Lower lobe of right lung (tissue), 2 donors: ENCODE results near the gene RNF31. TPM values are rescaled to one million over a fixed set of nuclear protein-coding genes. Genes with fewer than 3 reads are reported as not detected.
"Not testable (repeated sequence)": the region's sequence is repeated elsewhere in the genome, so short reads cannot be mapped to it uniquely, and the experiment has no call there.

ENCODE experiments used
- ATAC-seq, 2 donors: fragments of 200-7000 bp; cut with Tn5 transposase; one replicate each; pipeline ENCODE4 v1.9.1; 2020 to 2022; ENCODE audit warnings: mild to moderate bottlenecking in 2 of 2, moderate library complexity in 2 of 2
- DNase-seq: peaks from one replicate; pipeline ENCODE4 v3.0.0-alpha.2; 2020
- H3K27ac ChIP-seq: fragments of 200-600 bp; one replicate; pipeline ENCODE4 v1.8.0; 2022
- H3K27me3 ChIP-seq: fragments of 200-600 bp; one replicate; pipeline ENCODE4 v1.8.0; 2022; ENCODE audit warnings: low read depth
- H3K36me3 ChIP-seq: fragments of 200-600 bp; one replicate; pipeline ENCODE4 v1.8.0; 2022; ENCODE audit warnings: mild to moderate bottlenecking
- H3K4me1 ChIP-seq: fragments of 200-600 bp; one replicate; pipeline ENCODE4 v1.8.0; 2022
- H3K4me3 ChIP-seq: fragments of 200-600 bp; one replicate; pipeline ENCODE4 v1.8.0; 2022; ENCODE audit warnings: mild to moderate bottlenecking
- H3K9me3 ChIP-seq: fragments of 200-600 bp; one replicate; pipeline ENCODE4 v1.8.0; 2022
- CTCF ChIP-seq: fragments of 200-600 bp; IDR thresholded peaks from one replicate; pipeline ENCODE4 v1.8.0; 2022; ENCODE audit warnings: antibody characterized with exemption, mild to moderate bottlenecking
- intact Hi-C: fragments of 100-400 bp; cut with DNase I; formaldehyde crosslinking; loops from one replicate; pipeline ENCODE4 v1.11.0; 2022
- total RNA-seq: library from RNA; stranded (reverse); fragmentation: NEBNext Ultra II Directional; extraction: Animal tissue kit (Norgen Biotek cat#: 25700); gene quantifications from one replicate; pipeline ENCODE4 v1.2.1, GENCODE V29; 2021
- donor health status: DM: no; HTN: yes; CAD: no; lungs with severe emphysema.

Gene RNF31
- total RNA-seq, 1 donor from 2014 or later, result 67.3 TPM

GRCh38 chr14:24198814-24199524 is 51.7 kb downstream of the RNF31 start:
- Histone ChIP-seq H3K9me3 (no peaks in the 10 kb centered on the region), H3K4me1 (peaks cover 27% of the 10 kb centered on the region), H3K36me3 (peaks cover 19% of the 10 kb centered on the region), H3K4me3 (no peak overlapping the region), H3K27me3 (no peaks in the 10 kb centered on the region), H3K27ac (no peak overlapping the region)
- TF ChIP-seq CTCF, result no peak
- DNase-seq (no peak), ATAC-seq (no peak)
- intact Hi-C loops, result no loop called here

- H3K9me3 ChIP-seq, intact Hi-C loops, ATAC-seq, H3K27ac ChIP-seq, H3K4me3 ChIP-seq, DNase-seq, H3K27me3 ChIP-seq, H3K4me1 ChIP-seq: not testable (repeated sequence)
- peaks cover 50% of the 10 kb centered on the region for H3K36me3 ChIP-seq
These were observed 55.2 kb downstream of the RNF31 start for GRCh38 chr14:24202538-24202937.

DNA sequence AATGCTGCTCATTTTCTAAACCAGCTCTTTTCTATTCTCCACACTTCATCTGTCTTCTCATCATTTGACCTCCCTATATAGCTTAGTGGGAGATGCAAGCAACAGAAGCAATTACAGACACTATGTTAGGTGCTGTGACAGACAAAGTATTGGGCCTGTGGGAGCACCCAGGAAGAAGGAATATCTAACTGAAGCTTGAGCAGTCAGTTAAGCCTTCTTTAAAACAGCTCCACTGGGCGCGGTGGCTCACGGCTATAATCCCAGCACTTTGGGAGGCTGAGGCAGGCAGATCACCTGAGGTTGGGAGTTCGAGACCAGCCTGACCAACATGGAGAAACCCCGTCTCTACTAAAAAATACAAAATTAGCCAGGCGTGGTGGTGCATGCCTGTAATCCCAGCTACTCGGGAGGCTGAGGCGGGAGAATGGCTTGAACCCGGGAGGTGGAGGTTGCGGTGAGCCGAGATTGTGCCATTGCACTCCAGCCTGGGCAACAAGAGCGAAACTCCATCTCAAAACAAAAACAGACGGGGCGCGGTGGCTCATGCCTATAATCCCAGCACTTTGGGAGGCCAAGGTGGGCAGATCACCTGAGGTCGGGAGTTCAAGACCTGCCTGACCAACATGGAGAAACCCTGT is 56.1 kb downstream of the RNF31 start:
- peaks cover 58% of the 10 kb centered on the region for H3K36me3 ChIP-seq
- ATAC-seq, intact Hi-C loops: not testable (repeated sequence)

GRCh38 chr14:24204163-24205146 is 57.2 kb downstream of the RNF31 start:
- DNase-seq, result no peak
- no peak for ATAC-seq
- Histone ChIP-seq H3K4me3 (no peak overlapping the region), H3K9me3 (no peaks in the 10 kb centered on the region), H3K36me3 (peaks cover 61% of the 10 kb centered on the region), H3K27ac (no peak overlapping the region), H3K4me1 (no peaks in the 10 kb centered on the region), H3K27me3 (no peaks in the 10 kb centered on the region)
- TF ChIP-seq CTCF, result no peak
- intact Hi-C loops, result no loop called here

More for the DNA sequence above, 56.1 kb downstream of the RNF31 start:
- DNase-seq, H3K4me3 ChIP-seq, H3K27me3 ChIP-seq, H3K27ac ChIP-seq, H3K4me1 ChIP-seq, H3K9me3 ChIP-seq: not testable (repeated sequence)

DNA sequence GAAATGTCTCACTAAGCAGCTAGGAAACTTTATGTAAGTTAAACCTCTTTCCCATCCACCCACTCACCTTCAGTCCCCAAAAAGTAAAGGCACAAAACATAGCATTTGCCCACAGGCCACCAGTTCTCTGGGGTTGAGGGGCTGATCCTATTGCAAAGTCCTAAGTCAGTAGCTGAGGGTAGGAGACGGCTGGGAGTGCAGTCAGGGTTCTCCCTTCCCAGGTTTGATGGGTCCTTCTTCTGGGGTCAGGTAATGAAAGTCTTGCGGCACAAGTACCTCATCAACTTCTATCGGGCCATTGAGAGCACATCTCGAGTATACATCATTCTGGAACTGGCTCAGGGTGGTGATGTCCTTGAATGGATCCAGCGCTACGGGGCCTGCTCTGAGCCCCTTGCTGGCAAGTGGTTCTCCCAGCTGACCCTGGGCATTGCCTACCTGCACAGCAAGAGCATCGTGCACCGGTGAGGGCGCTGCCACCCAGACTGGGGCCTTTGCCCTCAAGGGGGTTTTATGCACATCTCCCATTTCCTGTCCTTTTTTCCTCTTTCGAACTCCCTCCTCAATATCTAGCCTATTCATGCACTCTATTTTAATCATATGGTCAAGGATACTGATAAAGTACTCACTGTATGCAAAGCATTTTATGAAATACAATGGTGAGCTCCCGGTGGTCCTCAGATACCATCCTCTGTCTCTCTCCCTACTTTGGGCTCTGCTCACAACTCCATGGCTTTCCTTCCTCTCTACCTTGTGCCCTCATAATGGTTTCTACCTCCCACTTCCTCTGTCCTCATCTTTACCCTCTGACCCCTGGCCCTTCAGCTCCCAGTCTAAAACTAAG is 59.2 kb downstream of the RNF31 start:
- no peak overlapping the region for H3K4me3 ChIP-seq
- H3K27me3 ChIP-seq, result no peaks in the 10 kb centered on the region
- no peak for ATAC-seq
- intact Hi-C loops, result no loop called here
- no peak for DNase-seq
- no peak overlapping the region for H3K27ac ChIP-seq
- H3K9me3 ChIP-seq, result no peaks in the 10 kb centered on the region
- H3K4me1 ChIP-seq, result no peaks in the 10 kb centered on the region
- H3K36me3 ChIP-seq, result peaks cover 73% of the 10 kb centered on the region
- TF ChIP-seq CTCF, result no peak

DNA sequence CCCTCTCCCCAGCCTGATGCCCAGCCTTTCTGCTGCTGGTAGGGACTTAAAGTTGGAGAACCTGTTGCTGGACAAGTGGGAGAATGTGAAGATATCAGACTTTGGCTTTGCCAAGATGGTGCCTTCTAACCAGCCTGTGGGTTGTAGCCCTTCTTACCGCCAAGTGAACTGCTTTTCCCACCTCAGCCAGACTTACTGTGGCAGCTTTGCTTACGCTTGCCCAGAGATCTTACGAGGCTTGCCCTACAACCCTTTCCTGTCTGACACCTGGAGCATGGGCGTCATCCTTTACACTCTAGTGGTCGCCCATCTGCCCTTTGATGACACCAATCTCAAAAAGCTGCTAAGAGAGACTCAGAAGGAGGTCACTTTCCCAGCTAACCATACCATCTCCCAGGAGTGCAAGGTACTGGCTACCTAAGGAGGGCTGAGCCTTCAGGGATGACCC is 59.8 kb downstream of the RNF31 start:
- Histone ChIP-seq H3K9me3 (no peaks in the 10 kb centered on the region), H3K27ac (no peak overlapping the region), H3K36me3 (peaks cover 71% of the 10 kb centered on the region), H3K27me3 (no peaks in the 10 kb centered on the region), H3K4me1 (peaks cover under 1% of the 10 kb centered on the region), H3K4me3 (no peak overlapping the region)
- intact Hi-C loops, result no loop called here
- ATAC-seq, result no peak
- DNase-seq, result no peak
- TF ChIP-seq CTCF, result no peak
